ENCODE results near the gene CCDC12. TPM values are rescaled to one million over a fixed set of nuclear protein-coding genes. Genes with fewer than 3 reads are reported as not detected.
"Not testable (repeated sequence)": the region's sequence is repeated elsewhere in the genome, so short reads cannot be mapped to it uniquely, and the experiment has no call there.

CCDC12 gene
- total RNA-seq, 1 donor from 2014 or later, result 50.0 TPM

DNA sequence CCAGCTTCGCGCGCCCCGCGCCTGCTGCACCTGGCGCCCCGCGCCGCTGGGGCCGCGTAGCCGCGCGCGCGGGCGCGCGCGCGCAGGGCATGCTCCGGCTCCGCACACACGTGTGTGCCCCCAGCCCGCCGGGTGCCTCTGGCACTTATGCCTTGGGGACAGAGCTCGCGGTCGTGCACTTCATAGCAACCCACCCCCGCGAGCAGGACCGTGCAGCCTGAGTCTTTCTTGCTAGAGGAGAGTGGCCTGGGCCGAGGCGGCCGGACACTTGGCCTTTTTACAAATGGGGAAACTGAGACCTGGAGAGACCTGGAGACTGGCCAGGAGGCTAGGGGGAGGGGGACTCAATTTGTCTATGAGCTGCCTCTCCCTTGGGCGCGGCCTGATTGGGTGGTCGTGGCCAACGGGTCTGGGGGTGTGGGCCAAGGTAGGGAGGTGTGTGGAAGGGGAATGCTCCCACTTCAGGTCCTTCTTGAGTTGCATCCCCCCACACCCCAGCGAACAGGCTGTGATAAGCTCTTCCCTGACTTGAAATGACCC, 3.5 kb upstream of the CCDC12 start:
- DNase-seq (ENCODE audit: low spot score), result no peak

DNA sequence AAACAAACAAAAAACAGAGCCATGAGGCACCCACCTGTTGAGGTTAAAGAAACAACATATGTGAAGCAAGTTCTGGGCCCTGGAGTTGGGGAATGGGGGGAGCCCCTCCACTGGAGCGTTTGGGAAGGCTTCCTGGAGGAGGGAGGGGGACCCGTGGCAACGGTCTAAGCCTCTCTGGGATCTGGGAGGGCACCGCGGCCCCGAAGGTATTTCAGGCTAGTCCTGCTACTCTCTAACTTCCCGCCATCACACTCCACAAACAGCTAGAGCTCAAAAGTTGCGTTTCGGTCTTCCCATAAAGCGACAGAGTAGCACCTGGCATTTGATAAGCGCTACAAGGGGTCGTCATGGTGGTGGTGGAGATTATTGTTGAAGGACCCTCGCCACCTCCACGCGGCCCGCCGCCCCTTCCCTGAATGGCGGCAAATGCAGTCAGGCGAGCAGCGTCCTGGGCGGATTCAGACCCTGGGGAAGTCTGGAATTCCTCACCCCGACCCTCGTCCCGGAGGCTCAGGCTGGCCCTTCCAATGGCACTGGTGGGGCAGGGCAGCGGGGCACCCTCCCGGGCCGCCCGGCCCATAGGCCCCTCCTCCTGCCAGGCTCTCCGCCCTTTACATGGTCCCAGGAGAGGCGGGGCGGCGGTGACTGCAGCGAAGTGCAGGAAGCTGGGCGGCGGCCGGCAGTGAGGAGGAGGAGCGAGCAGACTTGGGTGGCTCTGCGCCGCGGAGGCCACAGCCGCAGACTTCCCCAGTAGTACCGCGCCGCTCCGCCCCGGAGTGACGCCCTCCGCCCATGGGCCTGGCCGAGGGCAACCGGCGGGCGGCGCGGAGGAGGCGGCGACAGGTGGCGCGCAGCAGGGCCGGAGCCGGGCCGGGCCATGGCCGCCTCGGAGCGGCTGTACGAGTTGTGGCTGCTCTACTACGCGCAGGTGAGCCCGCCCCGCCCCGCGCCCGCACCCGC, 2.7 kb upstream of the CCDC12 start, which contains the start of gene NBEAL2:
Gene NBEAL2, plus strand, starts transcription at position 682 of the 960 bp plus-strand sequence. Its CDS starts 196 bp downstream, at position 878.
- DNase-seq (ENCODE audit: low spot score), result peak; percentile 96

DNA sequence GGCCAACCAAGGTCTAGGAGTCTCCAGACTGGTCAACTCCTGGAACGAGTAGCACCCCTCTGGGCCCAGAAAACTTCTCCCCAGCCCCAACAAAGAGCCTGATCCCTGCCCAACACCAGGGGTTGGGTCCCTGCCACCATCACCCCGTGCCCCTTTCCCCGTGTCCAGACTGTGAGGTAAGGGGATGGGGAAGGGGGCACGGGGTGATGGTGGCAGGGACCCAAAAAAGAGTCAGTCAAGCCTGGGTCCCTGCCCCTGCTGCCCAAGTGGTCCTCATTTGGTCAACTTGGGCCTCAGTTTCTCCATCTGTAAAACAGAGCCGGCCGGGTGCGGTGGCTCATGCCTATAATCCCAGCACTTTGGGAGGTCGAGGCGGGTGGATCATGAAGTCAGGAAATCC, 1.8 kb upstream of the CCDC12 start:
- no peak for DNase-seq (ENCODE audit: low spot score)

DNA sequence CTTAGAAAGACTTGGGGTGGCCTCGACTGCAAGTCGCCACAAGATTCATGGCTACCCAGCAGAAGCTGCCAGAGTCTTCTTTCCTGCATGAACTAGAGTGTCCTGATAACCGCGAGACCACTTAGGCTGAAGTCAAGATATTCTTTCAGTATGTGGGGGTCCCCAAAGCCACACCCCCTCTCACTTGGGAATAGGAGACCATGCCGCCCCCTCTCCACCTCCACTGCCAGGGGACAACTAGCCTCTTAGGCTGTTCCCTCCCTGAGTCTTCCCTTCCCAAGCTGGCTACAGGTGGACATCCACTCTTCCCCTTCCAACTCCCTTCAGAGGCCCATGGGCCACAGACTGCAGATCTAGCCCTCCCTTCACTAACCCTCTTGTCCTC, 1.3 kb upstream of the CCDC12 start:
- no peak for DNase-seq (ENCODE audit: low spot score)

DNA sequence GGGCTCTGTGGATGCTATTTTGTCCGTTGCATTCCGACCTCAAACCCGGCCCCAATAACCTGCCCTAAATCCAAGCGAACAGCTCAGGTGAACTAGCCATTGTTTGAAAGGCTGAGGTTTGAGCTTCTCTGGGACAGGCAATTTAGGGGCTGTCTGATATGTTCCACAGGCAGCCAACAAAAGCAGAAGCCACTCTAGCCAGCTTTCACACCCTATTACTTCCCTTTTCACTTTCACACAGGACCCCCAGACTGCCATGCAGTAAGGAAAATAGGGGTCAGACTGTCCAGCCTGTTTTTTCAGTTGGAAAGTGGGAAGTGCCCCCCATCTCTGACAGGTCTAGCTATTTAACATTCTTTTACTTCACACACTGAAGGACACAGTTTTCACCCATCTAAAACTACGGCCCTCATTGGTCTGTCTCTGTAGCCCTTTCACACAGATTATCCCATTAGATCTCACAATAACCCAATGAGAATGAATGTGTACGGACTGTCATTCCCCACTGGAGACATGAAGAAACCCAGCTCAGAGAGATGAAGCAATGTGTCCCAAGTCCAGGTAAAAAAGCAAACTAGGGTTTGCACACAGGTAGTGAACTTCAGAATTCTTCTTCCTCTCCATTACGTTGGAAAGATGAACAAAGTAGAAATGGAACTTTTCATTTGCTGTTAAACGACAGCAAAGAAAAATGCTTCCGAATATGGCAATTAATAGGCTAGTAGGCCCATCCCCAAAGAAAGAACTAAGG, 1.9 kb downstream of the CCDC12 start:
- no peak for DNase-seq (ENCODE audit: low spot score)

DNA sequence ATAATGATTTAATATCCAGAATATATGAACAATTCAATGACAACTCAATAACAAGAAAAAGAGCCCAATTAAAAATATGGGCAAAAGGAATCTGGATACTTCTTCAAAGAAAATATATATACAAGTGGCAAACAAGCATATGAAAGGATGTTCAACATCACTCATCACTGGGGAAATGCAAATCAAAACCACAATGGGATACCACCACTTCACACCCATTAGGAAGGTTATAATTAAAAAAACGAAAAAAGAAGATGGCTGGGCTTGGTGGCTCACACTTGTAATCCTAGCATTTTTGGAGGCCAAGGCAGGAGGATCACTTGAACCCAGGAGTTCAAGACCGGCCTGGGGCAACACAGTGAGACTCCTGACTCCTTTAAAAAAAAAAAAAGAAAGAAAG, 4.1 kb downstream of the CCDC12 start:
- DNase-seq (ENCODE audit: low spot score), result no peak

DNA sequence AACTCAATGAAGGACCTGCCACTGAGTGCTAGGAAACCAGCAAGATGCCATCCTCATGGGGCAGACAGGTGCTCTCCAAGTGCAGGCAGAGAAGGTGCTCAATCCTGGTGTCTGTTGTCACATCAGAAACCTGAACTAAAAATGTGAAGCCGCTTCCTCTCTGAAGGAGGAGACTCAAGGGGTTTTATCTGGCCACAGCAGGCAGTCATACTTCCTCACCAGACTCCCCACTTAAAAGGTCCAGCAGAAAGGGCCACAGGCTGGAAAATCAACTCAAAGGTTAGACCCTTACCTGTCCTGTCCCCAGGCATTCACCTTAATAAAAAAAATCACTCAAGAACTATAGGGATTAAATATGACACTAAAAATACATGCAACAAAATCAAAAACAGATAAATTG, 4.8 kb downstream of the CCDC12 start:
- DNase-seq (ENCODE audit: low spot score), result no peak

DNA sequence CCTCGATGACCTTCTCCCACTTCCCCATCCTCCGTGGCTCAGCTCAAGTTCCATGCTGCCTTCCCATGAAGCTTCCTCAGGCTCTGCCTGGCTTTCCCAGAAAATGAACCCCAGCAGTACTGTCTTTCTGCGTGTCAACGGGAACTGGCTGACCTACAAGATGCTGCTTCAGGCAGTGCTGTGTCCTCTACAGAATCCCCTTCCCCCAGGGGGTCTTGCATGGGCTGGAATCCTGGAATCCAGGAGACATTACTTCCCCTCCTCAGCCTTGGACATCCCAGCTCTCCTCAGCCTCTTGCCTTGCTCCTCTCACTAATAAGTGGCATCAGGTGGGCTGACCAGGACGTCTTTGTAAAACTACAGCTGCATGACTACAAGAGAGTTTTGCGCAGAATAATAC, 5.4 kb downstream of the CCDC12 start:
- no peak for DNase-seq (ENCODE audit: low spot score)

DNA sequence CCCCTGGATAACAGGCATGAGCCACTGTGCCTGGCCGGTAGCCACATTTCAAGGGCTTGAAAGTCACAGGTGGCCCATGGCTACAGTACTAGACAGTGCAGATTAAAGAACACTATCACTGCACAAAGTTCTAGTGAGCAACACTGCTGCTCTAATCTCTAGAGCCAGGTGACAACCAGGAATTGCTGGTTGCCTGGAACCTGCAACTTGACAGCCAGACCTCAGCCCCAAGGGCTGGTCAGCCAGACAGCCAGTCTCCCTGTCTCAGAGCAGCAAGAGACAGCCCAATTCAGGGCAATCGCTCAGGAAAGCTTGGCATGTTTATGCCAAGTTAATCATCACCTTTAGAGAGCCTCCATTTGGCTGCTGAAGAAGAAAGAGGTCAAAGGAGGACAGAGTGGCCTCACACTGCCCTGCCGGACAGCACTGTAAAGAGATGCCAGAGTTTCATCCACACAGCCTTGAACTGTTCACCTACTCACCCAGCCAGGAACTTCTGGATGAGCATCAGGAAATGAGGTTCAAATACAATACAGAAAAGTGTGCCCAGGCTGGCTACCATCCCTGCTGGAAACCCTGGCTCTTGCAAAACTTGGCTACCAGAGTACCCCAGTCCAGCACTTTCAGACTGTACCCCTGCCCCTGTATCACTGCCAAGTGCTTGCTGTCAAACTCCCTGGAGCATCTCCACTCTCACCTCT, 6.0 kb downstream of the CCDC12 start:
- peak; percentile 63 for DNase-seq (ENCODE audit: low spot score)

DNA sequence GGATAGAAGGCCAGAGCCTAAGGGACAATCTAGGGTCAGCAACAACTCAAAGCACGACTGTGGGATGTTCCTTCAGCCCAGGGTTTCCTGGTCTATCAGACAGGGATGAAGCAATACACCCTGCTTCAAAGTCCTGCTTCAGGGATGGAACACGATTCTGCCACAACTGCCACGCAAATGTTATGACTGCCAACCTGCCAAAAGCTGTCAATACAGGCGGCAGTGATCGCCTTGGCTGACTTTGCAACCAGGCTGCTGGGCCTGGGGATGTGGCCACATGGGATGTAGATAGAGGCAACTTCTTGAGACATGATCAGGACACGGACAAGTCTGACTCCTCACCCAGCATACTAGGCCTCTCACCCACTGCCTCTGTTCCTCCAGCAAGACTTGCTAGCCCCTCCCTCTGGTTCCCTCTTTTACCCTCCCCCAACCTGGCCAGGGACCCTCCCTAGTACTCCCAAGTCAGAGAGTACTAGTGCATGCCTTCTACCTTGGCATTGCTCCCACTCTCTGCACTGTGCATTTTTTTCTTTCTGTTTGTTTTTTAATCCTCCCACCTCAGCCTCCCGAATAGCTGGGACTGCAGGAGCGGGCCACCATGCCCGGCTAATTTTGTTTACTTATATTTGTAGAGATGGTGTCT, 7.6 kb downstream of the CCDC12 start:
- DNase-seq (ENCODE audit: low spot score), result no peak

DNA sequence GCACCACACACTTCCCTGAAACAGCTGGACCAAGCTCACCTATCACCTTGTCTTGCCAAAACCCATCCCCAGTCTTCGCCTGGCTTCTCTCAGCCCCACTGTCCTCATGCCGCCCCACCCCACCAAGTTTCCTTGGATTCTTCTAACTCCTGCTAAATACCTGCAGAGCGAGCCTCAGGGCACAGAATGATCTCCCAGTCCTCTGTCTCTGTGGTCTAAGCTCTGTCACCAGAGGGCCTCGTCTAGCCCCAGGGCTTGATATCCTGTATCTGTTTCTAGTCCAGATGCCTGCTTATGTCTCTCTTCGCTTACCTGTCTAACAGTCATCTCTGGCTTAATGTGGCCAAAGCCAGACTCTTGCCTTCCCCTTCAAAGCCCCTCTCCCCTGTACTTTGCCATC, 9.7 kb downstream of the CCDC12 start:
- no peak for DNase-seq (ENCODE audit: low spot score)

DNA sequence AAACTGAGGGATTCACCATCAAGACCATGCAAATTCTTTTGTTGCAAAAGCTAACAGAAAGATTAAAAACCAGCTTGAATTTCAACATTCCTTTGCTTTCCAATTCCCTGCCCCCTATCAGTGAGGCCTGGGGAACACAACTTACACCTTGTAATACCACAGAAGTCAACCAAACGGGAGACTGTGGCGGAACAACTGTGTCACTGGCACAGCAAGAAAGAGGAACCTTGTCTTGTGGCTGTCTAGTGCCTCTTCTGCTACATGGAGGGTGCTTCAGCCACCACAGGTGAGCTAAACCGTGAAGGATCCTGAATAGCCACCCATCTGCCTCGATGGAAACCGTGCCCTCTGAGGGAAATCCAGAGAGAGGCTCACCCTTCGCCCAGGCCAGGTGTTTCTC, 11.4 kb downstream of the CCDC12 start:
- no peak for DNase-seq (ENCODE audit: low spot score)

DNA sequence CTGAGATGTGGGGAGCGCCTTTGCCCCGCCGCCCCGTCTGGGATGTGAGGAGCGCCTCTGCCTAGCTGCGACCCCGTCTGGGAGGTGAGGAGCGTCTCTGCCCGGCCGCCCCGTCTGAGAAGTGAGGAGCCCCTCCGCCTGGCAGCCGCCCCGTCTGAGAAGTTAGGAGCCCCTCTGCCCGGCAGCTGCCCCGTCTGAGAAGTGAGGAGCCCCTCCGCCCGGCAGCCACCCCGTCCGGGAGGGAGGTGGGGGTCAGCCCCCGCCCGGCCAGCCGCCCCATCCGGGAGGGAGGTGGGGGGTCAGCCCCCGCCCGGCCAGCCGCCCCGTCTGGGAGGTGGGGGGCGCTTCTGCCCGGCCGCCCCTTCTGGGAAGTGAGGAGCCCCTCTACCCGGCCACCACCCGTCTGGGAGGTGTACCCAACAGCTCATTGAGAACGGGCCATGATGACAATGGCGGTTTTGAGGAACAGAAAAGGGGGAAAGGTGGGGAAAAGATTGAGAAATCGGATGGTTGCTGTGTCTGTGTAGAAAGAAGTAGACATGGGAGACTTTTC, 12.4 kb downstream of the CCDC12 start:
- not testable (repeated sequence) for DNase-seq (ENCODE audit: low spot score)

DNA sequence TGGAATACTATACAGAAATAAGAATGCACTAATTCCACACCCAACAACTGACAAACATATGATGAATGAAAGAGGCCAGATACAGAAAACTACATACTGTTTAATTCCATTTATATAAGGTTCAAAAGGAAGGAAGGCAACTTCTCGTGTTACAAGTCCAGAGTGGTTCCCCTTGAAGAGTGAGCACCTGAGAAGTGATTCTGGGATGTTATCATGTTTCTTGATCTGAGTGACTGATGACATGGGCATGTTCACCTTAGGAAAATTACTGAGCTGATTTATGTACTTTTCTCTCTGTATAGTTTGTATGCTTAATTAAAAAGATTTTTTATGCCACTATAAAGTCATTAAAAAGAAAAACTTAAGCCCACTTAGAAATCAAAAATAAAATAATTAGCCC, 13.6 kb downstream of the CCDC12 start:
- no peak for DNase-seq (ENCODE audit: low spot score)

DNA sequence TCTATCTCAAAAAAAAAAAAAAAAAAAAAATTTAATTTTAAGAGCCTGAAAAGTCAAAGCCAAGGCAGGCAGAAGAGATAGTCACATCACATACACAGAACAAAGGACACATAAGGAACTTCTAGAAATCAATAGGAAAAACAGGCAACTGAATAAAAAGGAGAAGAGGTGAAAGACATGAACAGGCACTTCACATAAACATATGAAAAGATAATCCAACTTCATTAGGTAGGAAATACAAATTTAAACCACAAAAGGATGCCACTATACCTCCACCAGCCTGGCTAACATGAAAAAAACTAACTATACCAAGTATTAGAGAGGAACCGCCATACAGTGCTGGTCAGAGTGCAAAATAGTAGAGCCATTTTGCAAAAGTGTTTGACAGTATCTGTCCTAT, 14.1 kb downstream of the CCDC12 start:
- DNase-seq (ENCODE audit: low spot score), result no peak

DNA sequence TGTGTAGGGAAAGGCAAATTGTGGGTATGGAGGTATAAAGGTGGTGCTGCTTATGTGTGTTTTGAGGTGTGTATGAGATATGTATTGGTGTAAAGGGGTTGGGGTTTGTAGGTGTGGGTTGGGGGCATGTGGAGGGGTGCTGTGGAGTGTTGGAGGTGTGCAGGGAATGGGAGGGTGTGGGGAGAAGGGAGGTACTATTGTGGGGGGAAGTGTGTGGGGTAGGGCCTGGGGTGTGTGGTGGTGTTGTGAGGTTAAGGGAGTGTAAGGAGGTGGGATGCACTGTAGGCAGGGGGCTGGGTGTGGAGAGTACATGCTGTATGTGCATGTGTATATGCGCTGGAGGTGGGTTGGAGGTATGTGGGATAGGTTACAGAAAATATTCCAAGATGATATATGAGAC, 15.7 kb downstream of the CCDC12 start:
- no peak for DNase-seq (ENCODE audit: low spot score)

DNA sequence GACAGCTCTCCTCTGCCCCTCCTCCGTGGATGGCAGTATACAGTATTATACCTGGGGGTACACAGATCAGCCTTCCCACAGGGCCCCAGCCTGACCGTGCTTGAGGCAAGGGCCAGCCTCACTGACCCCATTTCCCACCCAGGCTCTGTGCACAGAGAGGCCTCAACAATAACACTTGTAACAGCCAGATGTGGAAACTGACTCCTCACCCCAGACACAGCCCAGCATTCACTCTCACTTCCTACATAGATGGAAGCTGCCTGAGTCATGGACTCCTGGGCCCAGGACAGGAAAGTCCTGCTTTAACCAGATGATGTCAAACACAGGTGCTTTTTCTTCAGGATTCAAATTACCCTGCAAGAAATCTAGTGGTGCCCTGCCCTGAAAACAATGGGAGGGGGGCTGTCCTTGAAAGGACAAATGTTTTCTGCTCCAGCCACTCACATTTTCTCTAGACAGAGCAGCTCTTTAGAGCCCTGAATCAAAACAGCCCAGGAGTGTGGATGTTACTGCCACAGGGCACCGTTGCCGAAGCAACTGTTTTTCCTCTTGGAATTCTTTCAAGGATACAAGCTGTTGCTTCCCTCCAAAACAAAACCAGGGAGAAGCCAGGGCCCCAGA, 16.4 kb downstream of the CCDC12 start:
- DNase-seq (ENCODE audit: low spot score), result no peak

DNA sequence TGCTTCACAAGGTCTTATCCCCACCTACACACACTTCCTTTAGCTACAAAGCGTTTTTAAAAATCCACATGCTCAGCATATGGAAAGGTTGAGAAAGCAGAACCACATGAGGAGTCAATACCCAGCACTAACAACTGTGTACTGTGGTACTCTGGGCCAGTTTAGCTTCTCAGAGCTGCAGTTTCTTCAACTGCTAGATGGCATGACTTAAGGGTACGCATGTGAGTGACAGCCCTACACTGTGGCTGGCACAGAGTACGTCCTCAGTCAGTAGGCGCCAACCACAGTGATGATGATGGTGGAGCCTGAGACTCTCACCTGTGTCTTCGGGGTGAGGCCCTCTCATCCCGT, 17.4 kb downstream of the CCDC12 start:
- no peak for DNase-seq (ENCODE audit: low spot score)

DNA sequence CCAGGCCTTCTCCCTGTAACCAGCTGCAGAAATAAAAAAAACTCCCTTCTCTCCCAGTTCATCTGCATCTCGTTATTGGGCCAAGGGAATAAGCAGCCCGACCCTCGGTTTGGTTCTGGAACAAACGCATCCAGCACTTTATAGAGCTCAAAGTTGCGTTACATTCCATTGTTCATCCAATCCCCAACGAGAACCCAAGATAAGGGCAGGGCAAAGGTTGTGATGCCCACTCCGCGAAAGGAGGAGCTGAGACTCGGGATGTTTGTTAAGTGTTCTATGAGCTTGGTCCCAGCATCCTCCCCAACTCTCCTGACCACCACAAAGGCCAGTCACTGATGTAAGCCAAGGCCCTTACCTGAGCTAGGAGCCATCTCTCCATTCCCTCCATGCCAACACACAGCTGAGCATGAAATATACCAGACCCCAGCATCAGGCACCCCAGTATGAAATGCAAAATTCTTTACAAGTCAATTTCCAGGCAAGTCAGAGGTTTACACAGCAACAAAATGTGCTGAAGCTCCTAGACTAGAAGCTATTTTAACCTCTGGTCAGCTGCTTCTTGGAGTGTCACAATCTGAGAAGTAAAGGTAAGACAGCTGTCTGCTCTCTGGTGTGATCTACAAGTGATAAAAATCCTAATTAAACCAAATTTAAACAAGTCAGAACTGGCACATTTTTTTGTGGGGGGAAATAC, 17.9 kb downstream of the CCDC12 start:
- no peak for DNase-seq (ENCODE audit: low spot score)
